Parathyroid adenoma (tissue), 2 donors: ENCODE measurements around the gene MX1.

ENCODE experiments used
- H2AFZ ChIP-seq: fragments of 300-600 bp; sonication (generic); one replicate; pipeline ENCODE4 v1.7.0; 2017; ENCODE audit warnings: antibody characterized with exemption, mild to moderate bottlenecking
- H3K27ac ChIP-seq: fragments of 300-600 bp; sonication (generic); one replicate; pipeline ENCODE4 v1.7.0; 2017
- H3K27me3 ChIP-seq: fragments of 300-600 bp; sonication (generic); one replicate; pipeline ENCODE4 v1.7.0; 2017; ENCODE audit warnings: low read length; ENCODE audit not compliant: control insufficient read depth, insufficient read depth
- H3K36me3 ChIP-seq: fragments of 300-600 bp; sonication (generic); one replicate; pipeline ENCODE4 v1.7.0; 2017; ENCODE audit warnings: low read length; ENCODE audit not compliant: control insufficient read depth, insufficient read depth
- H3K4me1 ChIP-seq: fragments of 300-600 bp; sonication (generic); one replicate; pipeline ENCODE4 v1.7.0; 2017; ENCODE audit warnings: control low read depth
- H3K4me2 ChIP-seq: fragments of 300-600 bp; sonication (generic); one replicate; pipeline ENCODE4 v1.7.0; 2017; ENCODE audit warnings: low read length
- H3K4me3 ChIP-seq: fragments of 300-600 bp; sonication (generic); one replicate; pipeline ENCODE4 v1.7.0; 2017; ENCODE audit warnings: low read depth, low read length
- H3K79me2 ChIP-seq: fragments of 300-600 bp; sonication (generic); one replicate; pipeline ENCODE4 v1.7.0; 2017; ENCODE audit warnings: control low read depth
- H3K9ac ChIP-seq: fragments of 300-600 bp; sonication (generic); one replicate; pipeline ENCODE4 v1.7.0; 2017; ENCODE audit warnings: mild to moderate bottlenecking
- H3K9me3 ChIP-seq: fragments of 300-600 bp; sonication (generic); one replicate; pipeline ENCODE4 v1.7.0; 2017; ENCODE audit warnings: low read length; ENCODE audit not compliant: control insufficient read depth
- TF ChIP-seq, protein P1 (sequence below): fragments of 300-600 bp; sonication (generic); IDR thresholded peaks from one replicate; pipeline ENCODE4 v1.7.0; 2017; ENCODE audit warnings: antibody characterized with exemption, mild to moderate bottlenecking
- donor health status: primary hyperparathyroidism.

The MX1 gene

DNA sequence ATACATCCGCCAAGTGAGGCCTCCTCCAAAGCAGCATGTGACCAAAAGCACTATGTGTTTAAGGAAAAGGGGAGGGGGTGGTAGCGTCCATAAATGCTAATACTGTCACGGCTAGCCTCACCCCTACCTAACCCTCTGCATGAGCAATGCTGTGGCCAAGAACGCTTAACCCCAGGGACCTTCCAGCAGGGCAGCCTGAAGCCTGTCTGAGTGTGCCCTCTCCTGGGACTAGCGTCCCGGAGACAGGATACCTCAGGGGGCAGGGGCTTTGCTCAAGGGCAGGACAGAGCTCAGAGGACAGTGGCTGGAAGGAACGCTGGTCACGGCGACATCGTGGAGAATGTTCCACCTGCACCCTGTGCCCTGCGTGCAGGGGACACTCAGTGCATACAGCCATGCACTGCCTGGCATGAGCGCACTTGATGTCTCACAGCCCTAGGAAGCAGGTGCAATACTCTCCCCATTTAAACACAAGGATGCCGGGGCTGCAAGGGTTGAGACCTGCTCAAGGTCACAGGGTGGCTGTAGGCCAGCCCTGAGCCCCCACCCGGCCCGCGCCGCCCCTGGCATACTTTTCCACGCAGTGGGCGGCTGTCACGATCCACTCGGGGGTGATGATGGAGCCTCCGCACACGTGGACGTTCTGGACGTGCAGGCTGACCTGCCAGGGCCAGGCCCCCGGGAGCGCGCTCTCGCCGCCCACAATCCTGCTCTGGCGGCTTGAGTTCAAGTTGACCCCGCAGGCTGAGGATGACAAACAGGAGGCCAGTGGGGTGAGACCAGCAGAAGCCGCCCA lies 46.9 kb downstream of the MX1 start:
- no peak overlapping the region for H3K4me2 ChIP-seq
- no peaks in the 10 kb centered on the region for H3K36me3 ChIP-seq
- H3K4me3 ChIP-seq: no peak overlapping the region
- H3K79me2 ChIP-seq: no peaks in the 10 kb centered on the region
- no peak overlapping the region for H3K27ac ChIP-seq
- TF ChIP-seq, protein P1, sequence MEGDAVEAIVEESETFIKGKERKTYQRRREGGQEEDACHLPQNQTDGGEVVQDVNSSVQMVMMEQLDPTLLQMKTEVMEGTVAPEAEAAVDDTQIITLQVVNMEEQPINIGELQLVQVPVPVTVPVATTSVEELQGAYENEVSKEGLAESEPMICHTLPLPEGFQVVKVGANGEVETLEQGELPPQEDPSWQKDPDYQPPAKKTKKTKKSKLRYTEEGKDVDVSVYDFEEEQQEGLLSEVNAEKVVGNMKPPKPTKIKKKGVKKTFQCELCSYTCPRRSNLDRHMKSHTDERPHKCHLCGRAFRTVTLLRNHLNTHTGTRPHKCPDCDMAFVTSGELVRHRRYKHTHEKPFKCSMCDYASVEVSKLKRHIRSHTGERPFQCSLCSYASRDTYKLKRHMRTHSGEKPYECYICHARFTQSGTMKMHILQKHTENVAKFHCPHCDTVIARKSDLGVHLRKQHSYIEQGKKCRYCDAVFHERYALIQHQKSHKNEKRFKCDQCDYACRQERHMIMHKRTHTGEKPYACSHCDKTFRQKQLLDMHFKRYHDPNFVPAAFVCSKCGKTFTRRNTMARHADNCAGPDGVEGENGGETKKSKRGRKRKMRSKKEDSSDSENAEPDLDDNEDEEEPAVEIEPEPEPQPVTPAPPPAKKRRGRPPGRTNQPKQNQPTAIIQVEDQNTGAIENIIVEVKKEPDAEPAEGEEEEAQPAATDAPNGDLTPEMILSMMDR: no peak
- H2AFZ ChIP-seq: no peak overlapping the region
- H3K4me1 ChIP-seq: no peaks in the 10 kb centered on the region
- H3K27me3 ChIP-seq: no peaks in the 10 kb centered on the region
- no peak overlapping the region for H3K9ac ChIP-seq
- H3K9me3 ChIP-seq: no peaks in the 10 kb centered on the region

DNA sequence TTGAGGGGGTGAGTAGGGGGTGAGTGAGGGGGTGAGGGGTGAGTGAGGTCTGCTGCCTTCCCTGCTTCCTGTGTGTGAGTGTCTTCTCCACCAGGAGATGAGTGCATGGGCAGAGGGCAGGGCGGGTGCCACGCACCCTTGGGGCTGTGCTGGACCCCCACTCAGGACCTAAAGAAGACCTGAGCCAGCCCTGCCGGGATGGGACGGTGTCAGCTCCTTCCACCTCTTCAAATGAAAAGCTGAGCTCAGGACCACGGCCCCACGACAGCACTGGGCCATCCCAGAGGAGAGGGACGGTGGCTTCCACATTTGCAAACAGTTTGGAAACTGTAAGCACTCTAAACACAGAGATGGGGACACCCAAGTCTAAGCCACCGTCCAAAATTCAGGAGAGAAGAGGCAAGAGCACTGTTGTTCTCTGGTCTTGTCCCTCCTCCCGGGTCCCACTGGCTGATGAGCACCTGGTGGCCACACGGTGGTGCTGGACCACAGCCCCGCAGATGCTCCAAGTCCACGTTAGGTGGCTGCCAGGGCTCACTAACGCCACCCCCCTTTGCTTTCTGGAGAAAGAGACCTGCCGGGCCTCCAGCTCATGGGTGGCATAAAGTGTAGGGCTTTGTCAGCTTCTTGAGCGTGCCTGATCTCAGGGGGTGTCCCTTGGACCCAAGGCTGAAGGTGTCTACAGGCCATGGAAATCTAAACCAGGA lies 49.8 kb downstream of the MX1 start:
- Histone ChIP-seq H3K4me2 (no peak overlapping the region), H3K79me2 (no peaks in the 10 kb centered on the region), H3K4me1 (no peaks in the 10 kb centered on the region), H3K36me3 (no peaks in the 10 kb centered on the region), H3K27ac (no peak overlapping the region), H3K27me3 (no peaks in the 10 kb centered on the region), H3K9ac (no peak overlapping the region), H2AFZ (no peak overlapping the region), H3K9me3 (no peaks in the 10 kb centered on the region), H3K4me3 (no peak overlapping the region)
- TF ChIP-seq, protein P1: no peak

DNA sequence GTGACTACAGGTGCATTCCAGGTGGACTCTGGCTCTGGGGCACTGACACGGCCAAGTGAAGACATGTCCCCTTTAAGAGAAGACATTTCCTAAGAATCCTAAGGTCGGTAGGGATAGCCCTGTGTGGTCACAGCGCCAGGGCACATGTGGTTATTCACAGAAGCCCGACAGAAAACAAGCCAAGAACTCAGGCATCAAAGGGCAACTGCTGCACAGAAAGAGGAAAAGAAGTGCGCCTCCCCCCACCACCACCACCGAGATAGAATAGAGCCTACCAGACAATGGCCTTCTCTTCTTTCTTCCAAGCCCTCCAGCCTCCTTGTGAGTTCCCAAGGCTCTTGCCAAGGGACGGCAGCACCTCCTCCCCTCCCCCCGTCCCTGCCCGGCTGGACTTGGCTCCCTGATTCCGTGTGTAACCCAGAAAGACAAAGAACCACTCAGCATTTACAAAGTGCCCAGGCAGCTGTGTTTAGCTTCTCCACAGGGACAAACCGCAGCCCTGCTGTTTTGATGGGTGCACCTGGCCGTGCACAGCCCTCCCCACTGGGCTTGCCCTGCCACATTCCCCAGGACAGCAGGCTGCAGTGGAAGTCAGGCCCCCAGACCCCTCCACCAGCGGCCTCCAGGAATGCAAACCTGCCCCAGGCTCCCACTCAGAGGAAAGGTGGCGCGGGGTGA lies 51.7 kb downstream of the MX1 start:
- TF ChIP-seq, protein P1: no peak
- Histone ChIP-seq H3K27ac (no peak overlapping the region), H3K36me3 (no peaks in the 10 kb centered on the region)

DNA sequence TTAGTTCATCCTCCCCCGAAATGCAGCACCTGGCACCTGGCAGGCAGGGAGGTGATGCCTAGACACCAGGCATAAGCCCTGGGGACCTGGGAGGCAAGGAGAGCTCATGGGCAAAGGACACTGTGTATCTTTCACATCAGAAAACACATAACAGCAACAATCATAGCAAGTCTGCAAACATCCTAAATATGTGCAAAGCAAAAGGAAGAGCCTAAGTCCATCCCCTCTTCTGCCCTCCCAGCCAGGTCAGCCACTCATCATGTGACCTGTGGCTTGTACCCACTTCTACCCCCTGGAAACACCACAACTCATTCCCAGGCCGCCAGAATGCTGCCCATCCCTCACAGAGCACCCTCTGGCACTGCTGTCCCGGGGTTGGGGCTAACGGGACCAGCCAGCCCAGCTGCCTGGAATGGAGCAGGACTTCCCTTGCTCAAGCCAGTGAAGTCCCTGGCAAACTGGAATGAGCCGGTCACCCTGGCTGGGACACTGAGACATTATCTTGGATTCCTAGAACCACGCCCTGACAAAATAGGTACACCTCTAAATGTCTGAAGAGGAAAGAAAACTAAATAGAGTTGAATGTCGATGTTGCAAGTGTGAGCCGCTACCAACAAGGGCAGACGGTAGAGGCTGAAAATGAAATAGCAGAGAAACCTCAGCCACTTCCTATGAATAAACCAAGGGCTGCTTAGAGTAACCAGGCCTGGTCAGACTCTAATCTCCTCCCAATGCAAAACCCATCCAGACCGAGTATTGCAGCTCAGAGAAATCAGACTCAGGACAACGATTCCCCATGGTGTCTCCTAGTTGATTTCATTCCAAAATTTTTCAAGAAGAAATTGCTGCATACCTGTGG lies 52.5 kb downstream of the MX1 start:
- H3K9ac ChIP-seq: no peak overlapping the region
- no peak overlapping the region for H3K27ac ChIP-seq
- no peaks in the 10 kb centered on the region for H3K36me3 ChIP-seq
- TF ChIP-seq, protein P1: no peak
- no peak overlapping the region for H3K4me2 ChIP-seq
- no peak overlapping the region for H3K4me3 ChIP-seq
- no peak overlapping the region for H2AFZ ChIP-seq
- no peaks in the 10 kb centered on the region for H3K79me2 ChIP-seq
- no peaks in the 10 kb centered on the region for H3K4me1 ChIP-seq
- no peaks in the 10 kb centered on the region for H3K27me3 ChIP-seq
- H3K9me3 ChIP-seq: no peaks in the 10 kb centered on the region

More for the DNA sequence above, 51.7 kb downstream of the MX1 start:
- no peaks in the 10 kb centered on the region for H3K9me3 ChIP-seq
- no peak overlapping the region for H3K9ac ChIP-seq
- H2AFZ ChIP-seq: no peak overlapping the region
- no peak overlapping the region for H3K4me3 ChIP-seq
- no peaks in the 10 kb centered on the region for H3K27me3 ChIP-seq
- no peaks in the 10 kb centered on the region for H3K4me1 ChIP-seq
- no peak overlapping the region for H3K4me2 ChIP-seq
- H3K79me2 ChIP-seq: no peaks in the 10 kb centered on the region
